GM21528 (cell line): ENCODE data around the gene PLA2R1.
"Not testable (repeated sequence)": the region's sequence is repeated elsewhere in the genome, so short reads cannot be mapped to it uniquely, and the experiment has no call there.

Experiments
- ATAC-seq: cut with Tn5 transposase; IDR thresholded peaks from one replicate; pipeline ENCODE4 v1.9.1; 2021; ENCODE audit warnings: mild to moderate bottlenecking, moderate library complexity; ENCODE audit not compliant: unreplicated experiment, low FRiP score

Gene PLA2R1

GRCh38 chr2:160064916-160065315, 2.5 kb upstream of the PLA2R1 start:
- ATAC-seq, result no peak

GRCh38 chr2:160063879-160064612, 1.6 kb upstream of the PLA2R1 start:
- no peak for ATAC-seq

DNA sequence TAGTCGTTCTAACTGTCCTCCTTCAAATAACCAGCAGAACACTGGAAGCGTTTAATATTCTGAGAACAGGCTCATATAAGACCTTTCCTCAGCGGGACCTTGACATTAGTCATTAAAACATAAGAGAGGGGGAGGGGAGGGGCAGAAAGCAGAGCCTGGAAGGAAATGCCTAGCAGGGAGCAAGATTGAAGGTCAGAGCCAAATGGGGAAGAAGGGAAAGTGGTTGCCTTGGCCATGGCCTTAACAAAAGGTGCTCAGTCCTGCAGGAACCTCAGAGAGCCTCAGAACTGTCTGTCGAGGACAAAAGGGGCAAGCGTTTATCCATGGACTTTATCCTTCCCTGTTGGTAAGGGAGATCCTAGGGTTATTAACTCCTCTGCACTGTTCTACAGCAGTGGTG, 856 bp upstream of the PLA2R1 start:
- no peak for ATAC-seq

- no peak for ATAC-seq
These were observed 497 bp downstream of the PLA2R1 start for GRCh38 chr2:160061944-160062291.

- ATAC-seq, result no peak
These were observed 882 bp downstream of the PLA2R1 start for GRCh38 chr2:160061533-160061932.

DNA sequence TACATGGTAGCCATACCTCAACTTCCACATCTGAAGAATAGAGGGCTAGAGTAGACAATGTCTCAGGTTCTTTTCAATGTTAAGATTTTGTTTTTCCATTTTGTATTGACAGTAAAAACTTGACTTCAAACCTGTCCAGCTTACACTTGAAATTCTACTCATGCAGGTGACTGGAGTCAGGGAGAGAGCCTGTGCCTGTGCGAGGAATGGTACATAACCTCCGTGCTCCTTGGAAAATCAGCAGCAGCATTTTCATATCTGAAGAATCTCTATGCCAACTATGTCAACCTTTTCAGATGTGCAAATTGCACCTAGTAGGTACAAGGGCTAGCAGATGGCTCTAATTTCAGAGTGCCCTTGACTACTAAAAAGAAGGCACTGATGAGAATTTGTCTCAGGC, 2.1 kb downstream of the PLA2R1 start:
- ATAC-seq, result no peak

DNA sequence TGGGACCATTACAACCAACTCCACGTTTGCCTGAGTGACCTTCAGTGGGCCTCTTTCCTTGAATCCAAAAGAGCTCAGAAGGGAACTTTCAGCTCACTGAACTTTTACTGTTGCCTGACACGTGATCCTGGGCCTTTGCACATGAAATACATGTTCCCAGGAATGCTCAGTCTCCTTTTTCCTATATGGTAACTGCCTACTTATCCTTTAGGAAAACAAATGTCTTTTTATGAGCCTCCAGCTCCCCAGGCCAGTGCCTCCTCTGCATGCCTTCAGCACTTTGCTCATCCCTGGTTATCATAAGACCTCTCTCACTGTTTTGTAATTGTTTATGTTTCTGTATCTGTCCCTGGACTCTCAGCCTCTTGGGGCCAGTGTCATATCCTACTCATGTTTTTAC, 5.1 kb downstream of the PLA2R1 start:
- no peak for ATAC-seq

GRCh38 chr2:160055726-160056108, 6.7 kb downstream of the PLA2R1 start:
- ATAC-seq, result no peak

DNA sequence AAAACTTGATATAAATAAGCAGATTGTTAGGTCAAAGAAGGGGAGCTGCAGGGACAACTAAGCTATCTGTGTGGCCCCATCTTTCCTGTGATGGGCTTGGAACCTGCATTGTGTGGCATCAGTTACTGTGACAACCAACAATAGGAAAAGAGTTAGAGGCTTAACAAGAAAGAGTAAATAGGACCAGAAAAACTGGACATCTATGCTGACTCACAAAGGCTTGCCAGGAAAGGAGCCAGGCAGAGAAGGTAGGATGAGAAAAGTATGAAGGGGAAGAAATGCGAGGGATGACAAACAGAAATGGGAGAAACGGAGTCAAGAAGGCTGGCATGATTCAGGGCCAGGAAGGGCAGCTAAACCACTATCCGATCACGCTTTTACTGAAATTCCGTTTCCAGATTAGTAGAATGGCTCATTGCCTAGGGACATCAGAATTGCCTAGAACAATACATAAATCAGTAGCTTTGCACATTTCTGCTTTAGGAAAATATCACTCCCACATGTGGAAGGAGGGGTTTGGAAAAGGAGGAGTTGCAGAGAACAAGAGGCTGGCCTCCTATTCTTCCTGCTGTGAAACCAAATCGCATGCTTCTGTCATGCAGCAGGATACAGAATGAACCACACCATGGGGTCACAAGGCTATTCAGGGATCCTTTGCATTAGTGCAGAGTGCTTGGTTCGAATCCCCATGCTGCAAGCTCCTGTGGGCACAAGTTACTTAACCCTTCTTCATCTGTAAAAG, 7.3 kb downstream of the PLA2R1 start:
- ATAC-seq, result no peak

GRCh38 chr2:160053946-160054345, 8.5 kb downstream of the PLA2R1 start:
- ATAC-seq, result no peak

DNA sequence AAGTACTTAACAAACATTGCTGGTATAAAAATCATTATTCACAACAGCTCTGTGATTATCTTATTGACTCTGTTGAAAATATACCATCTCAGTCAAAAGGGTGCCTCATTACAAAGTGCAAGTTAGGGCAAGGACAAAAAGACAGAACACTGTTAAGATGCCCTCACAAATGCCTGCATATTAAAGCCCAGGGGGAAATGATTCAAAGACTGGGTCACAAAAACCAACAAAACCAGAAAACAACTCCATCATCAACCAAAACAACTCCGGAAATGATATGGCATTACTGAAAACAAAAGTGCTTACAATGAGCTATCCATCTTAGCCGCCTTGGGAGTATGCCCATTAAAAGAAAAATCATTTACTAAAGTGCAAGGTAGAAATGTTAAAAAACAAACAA, 9.9 kb downstream of the PLA2R1 start:
- no peak for ATAC-seq

GRCh38 chr2:160051371-160051800, 11.0 kb downstream of the PLA2R1 start:
- ATAC-seq, result no peak

DNA sequence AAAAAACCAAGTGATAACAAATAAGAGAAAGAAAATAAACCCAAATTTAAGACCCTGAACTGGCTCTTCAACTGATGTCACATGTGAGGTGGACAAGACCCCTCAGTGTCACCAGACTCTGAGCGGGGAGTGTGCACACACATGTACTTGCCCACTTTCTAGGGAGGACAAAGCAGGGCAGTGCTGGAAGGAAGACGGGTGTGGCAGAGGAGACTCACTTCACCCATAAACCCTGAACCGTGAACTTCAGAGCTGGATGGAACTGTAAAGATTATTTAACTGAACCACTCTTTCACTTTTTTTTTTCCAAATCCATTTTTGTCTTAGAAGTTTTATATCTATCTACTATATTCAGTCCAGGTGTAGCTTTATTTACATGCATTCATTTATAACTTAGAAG, 12.3 kb downstream of the PLA2R1 start:
- ATAC-seq, result no peak

DNA sequence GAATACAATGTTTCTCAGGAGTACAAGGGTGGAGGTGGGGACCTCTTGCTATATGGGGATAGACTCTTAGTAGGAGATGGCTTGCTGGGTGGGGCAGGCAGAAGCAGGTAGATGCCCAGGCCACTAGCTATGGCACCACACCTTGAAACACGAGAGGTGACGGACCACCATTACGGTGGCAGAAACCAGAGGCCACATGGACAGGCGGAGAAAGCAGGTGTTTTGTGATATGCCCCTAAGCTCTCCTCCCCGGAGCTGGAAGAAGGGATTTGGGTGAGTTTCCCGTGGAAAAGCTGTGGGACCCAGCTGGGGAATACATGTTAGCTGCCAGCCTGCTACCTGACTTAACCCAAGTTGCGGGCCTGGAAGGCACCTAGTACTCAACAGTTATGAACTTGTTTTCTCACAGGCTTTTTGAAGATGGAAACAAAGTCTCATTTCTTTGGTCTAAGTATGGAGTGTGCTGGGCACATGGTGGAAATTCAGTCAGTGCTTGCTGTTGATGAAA, 16.7 kb downstream of the PLA2R1 start:
- no peak for ATAC-seq

DNA sequence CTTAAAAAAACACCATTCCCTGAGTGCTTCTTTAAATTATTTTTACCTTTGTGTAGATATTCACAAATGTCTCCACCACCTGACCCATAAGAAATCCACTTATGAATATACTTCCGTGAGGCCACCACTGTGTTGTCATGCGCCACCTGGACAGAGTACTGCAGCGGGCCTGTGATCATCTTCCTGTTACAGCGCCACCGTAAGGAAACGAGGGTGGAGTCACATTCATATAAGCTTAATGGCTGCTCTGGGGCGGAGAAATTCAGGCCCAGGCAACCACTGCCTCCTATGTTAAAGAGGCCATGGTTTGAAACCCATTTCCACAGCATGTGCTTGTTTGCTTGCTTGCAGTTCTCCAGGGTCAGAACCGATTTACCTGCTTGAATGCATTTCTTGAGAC, 17.7 kb downstream of the PLA2R1 start:
- ATAC-seq, result no peak

DNA sequence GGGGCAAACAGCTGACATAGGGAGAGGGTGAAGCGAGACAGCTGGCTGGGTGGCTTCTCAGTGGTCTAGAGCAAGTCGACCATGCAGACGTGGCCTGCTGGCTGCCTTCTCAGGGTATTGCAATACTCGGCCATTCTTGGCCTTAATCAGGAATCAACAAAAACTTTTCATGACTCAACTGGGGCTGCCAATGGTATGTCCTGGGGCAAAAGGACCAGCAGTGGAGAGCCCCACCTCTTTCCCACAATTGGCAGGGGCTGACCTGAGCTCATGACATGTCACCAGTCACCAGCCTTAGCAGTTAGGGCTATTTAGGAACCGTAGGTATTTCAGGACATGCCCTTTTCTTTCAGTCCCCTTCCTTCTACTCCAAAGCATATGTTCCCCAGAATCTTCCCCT, 19.1 kb downstream of the PLA2R1 start:
- ATAC-seq, result no peak

DNA sequence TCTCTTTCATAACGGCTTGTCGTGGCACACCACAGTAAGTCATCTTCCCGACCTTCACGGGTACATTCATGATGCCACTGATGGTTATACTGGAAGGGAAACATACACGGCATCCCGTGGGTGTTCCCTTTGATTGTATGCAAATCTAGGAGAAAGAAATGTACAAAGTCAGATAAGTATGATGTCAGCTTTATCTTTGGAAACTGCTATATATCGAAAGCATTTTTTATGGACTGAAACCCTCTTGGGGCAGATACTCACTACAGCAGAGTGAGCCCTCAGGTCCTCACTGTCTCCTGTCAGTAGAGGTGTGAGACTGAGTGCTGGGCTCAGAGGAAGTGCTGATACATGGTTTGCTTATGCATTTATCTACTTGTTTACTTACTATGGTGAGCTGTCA, 20.4 kb downstream of the PLA2R1 start:
- no peak for ATAC-seq

DNA sequence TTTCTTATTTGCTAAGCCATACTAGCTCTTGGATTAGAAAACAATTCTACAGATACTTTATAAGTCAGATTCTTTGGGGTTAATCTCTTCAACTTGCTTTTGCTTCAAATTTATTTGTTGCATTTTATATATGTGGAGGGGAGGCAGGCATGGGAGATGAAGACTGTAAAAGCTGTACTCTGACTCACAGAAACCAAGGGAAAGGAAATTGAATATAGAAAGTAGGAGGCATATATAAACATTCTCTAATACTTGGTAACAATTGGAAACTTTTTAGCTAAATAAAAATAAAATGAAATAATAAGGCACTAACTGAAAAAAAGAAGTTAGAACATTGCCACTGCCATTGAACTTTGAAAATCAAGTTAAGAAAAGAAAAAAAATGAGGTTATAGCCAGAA, 21.3 kb downstream of the PLA2R1 start:
- ATAC-seq, result no peak

DNA sequence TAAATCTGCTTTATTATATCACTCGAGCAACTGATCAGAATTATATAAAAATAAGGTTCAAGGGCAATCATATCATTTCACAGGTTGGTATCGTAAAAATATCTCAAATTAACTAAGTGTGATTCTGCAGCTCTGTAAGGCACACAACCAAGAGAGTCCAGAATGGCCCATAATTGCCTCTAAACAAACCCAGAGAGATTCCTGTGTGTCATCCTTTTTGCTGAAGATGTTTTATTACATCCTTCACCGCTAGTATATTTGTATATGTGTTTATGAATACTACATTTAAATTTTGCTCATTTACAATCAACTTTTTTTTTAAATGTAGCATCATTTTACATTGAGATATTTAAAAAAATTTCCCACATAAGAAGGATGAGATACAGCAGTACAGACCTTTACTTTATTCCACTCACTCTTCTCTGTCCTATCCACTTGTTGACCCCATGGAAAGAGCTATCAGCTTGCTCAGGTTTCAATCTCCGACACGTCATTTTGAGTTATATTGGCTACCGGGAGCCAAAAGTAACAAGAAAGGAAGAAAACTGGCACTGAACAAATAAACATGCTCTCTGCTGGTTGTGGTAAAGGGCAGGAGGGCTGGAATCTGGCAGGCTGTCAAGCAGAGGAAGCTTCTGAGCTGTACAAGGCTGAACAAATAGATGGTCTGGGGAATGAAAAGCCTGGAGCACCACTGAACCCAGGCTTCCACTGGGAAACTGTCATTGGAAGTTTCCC, 23.1 kb downstream of the PLA2R1 start:
- ATAC-seq, result no peak

- not testable (repeated sequence) for ATAC-seq
These were observed 23.8 kb downstream of the PLA2R1 start for GRCh38 chr2:160038662-160039061.

DNA sequence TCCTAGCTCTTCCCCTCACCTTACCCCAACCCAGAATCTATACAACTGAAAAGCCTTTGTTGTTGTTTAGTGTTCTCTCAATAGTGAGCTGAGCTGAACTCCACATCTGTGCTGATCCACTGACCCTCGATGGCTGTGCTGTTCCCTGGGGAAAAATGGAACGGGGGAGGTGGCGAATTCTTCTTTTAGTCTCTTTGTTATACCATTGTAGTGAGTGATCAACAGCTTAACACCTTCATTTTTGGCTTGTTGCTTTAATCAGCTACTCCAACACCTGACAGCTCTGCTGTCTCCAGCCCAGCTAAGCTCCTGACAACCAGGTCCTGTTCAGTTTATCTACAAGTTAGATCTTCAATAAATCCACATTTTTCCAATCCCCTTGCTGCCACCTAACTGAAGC, 25.7 kb downstream of the PLA2R1 start:
- ATAC-seq, result no peak
